Ishikawa (cell line): Measurements from ENCODE around the gene PCBP3.

ENCODE experiments used
- CEBPB ChIP-seq: IDR thresholded peaks from 2 replicates; pipeline ENCODE4 v1.6.1; 2012
- CREB1 ChIP-seq: IDR thresholded peaks from 2 replicates; pipeline ENCODE4 v1.6.1; 2012; ENCODE audit warnings: low read depth
- EGR1 ChIP-seq: IDR thresholded peaks from 2 replicates; pipeline ENCODE4 v1.6.1; 2012
- EP300 ChIP-seq: IDR thresholded peaks from 2 replicates; pipeline ENCODE4 v1.6.1; 2012; ENCODE audit warnings: borderline replicate concordance
- FOXM1 ChIP-seq: IDR thresholded peaks from 2 replicates; pipeline ENCODE4 v1.6.1; 2012; ENCODE audit warnings: low read depth, borderline replicate concordance
- MAX ChIP-seq: IDR thresholded peaks from 2 replicates; pipeline ENCODE4 v1.6.1; 2012
- NFIC ChIP-seq: IDR thresholded peaks from 2 replicates; pipeline ENCODE4 v1.6.1; 2012
- RAD21 ChIP-seq: IDR thresholded peaks from 2 replicates; pipeline ENCODE4 v1.6.1; 2012; ENCODE audit warnings: low read depth
- REST ChIP-seq: IDR thresholded peaks from 2 replicates; pipeline ENCODE4 v1.6.1; 2012; ENCODE audit warnings: low read depth, mild to moderate bottlenecking
- TAF1 ChIP-seq: IDR thresholded peaks from 2 replicates; pipeline ENCODE4 v1.6.1; 2012; ENCODE audit warnings: low read depth, mild to moderate bottlenecking
- TCF12 ChIP-seq: IDR thresholded peaks from 2 replicates; pipeline ENCODE4 v1.6.1; 2012; ENCODE audit warnings: low read depth
- TEAD4 ChIP-seq: IDR thresholded peaks from 2 replicates; pipeline ENCODE4 v1.6.1; 2012
- USF1 ChIP-seq: IDR thresholded peaks from 2 replicates; pipeline ENCODE4 v1.6.1; 2012
- YY1 ChIP-seq: IDR thresholded peaks from 2 replicates; pipeline ENCODE4 v1.6.1; 2012; ENCODE audit warnings: low read depth
- ZBTB7A ChIP-seq: IDR thresholded peaks from 2 replicates; pipeline ENCODE4 v1.6.1; 2012; ENCODE audit warnings: low read depth

Gene PCBP3

DNA sequence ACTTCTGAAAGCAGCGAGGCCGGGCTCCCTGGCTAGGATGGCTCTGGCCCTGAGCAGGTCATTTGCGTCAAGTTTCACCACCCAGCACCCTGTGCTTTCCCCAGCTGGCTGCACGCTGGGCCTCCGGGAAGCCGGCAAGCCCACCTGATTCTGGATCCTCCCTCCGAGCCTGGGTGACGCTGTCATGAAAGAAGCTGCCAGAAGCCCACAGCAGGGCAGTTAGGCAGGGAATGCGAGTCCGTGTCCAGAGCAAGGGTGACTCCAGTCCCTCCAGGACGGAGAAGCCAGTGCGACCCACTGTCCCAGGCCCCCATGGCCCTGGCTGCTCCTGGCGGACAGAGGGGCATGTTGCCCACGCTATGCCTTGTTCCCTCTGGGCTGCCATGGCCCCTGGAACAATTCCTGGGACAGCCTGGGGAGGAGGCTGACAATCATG is 44.4 kb upstream of the PCBP3 start:
- TF ChIP-seq CREB1 (no peak), USF1 (no peak), YY1 (no peak), NFIC (no peak), MAX (no peak), TCF12 (no peak), CEBPB (no peak), EGR1 (no peak), TAF1 (no peak)

- no peak for TF ChIP-seq TCF12
- TF ChIP-seq EP300 = no peak
- no peak for TF ChIP-seq TEAD4
- TF ChIP-seq CREB1 = no peak
- no peak for TF ChIP-seq NFIC
- TF ChIP-seq FOXM1 = no peak
- no peak for TF ChIP-seq USF1
- no peak for TF ChIP-seq CEBPB
- TF ChIP-seq REST = no peak
- no peak for TF ChIP-seq EGR1
- TF ChIP-seq MAX = no peak
- TF ChIP-seq RAD21 = no peak
- no peak for TF ChIP-seq ZBTB7A
- TF ChIP-seq YY1 = no peak
- TF ChIP-seq TAF1 = no peak
Measured at GRCh38 chr21:45600248-45600647, 43.3 kb upstream of the PCBP3 start.

- TF ChIP-seq CREB1 (no peak), TCF12 (no peak), TAF1 (no peak), EGR1 (no peak), MAX (no peak)
Measured at GRCh38 chr21:45601551-45601950, 42.0 kb upstream of the PCBP3 start.

- no peak for TF ChIP-seq TCF12
- no peak for TF ChIP-seq ZBTB7A
- TF ChIP-seq MAX = no peak
- TF ChIP-seq TAF1 = no peak
- no peak for TF ChIP-seq YY1
- no peak for TF ChIP-seq CEBPB
- TF ChIP-seq TEAD4 = no peak
- TF ChIP-seq NFIC = no peak
- TF ChIP-seq REST = no peak
- no peak for TF ChIP-seq RAD21
- TF ChIP-seq FOXM1 = no peak
- TF ChIP-seq CREB1 = no peak
- no peak for TF ChIP-seq EP300
- TF ChIP-seq EGR1 = no peak
- no peak for TF ChIP-seq USF1
Measured at GRCh38 chr21:45602106-45602505, 41.4 kb upstream of the PCBP3 start.

DNA sequence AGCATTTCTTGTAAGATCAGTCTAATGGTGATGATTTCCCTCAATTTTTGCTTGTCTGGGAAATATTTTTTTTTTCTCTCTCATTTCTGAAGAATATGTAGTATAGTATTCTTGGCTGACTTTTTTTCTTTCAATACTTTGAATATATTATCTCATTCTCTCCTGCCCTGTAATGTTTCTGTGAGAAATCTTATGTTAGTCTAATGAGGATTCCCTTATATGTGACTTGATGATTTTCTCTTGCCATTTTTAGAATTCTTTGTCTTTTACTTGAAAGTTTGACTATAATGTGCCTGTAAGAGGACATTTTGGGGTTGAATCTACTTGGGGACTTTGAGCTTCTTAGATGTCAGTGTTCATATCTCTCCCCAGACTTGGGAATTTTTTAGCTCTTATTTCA is 40.0 kb upstream of the PCBP3 start:
- no peak for TF ChIP-seq YY1
- no peak for TF ChIP-seq NFIC
